ENCODE measurements around the gene TSHZ2. TPM values are rescaled to one million over a fixed set of nuclear protein-coding genes. Genes with fewer than 3 reads are reported as not detected.

Gene TSHZ2
- total RNA-seq, 1 donor, result 3.6 TPM

DNA sequence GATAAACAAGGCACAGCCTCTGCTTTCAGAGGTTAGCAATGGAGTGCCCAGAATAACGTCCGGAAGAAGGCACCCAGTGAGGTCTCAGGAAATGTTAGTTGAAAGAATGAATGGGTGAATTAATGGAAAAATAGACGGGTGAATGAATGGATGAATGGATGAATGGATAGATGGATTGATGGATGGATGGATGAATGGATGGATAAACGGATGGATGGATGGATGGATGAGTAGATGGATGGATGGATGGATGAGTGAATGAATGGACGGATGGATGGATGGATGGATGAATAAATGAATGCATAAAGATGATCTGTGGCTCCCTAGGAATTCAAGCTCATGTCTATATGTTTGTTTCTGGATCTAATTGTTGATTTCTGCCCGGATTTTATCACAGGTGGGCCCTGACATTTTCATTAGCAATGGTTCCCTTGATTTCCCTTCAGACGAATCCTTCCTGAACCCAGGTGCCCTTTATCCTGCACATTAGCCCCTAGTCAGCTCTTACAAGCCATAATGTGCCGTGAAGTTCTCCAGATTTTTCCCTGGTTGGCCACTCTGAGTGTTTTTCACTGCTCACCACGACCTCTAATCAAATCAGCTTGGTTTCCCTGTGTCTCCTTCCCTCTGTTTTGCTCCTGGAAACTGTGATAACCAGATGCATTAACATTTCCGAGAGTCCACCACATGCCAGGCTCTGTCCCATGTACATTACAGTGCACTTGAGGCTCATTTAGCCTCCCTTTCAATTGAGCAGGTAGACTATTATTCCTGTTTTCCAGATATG is 22.2 kb downstream of the TSHZ2 start:
- H3K4me2 ChIP-seq (ENCODE audit: insufficient read depth, low read length), result no peak overlapping the region
- H3K4me1 ChIP-seq (ENCODE audit: insufficient read depth, low read length), result no peaks in the 10 kb centered on the region
- H3K4me3 ChIP-seq (ENCODE audit: insufficient read depth, low read length), result no peak overlapping the region
- H4K20me1 ChIP-seq (ENCODE audit: insufficient read depth, low read length), result no peaks in the 10 kb centered on the region
- no peak overlapping the region for H2AFZ ChIP-seq (ENCODE audit: low read length)
- H3K27ac ChIP-seq (ENCODE audit: low read depth, low read length), result no peak overlapping the region
- no peaks in the 10 kb centered on the region for H3K27me3 ChIP-seq (ENCODE audit: insufficient read depth, low read length)
- no peaks in the 10 kb centered on the region for H3K9me3 ChIP-seq (ENCODE audit: low read depth, low read length)
- no peaks in the 10 kb centered on the region for H3K79me2 ChIP-seq (ENCODE audit: insufficient read depth, low read length)
- no peaks in the 10 kb centered on the region for H3K36me3 ChIP-seq (ENCODE audit: insufficient read depth, low read length)
- DNase-seq (ENCODE audit: insufficient read length, low spot score, missing footprints), result no peak
- TF ChIP-seq, protein P1, sequence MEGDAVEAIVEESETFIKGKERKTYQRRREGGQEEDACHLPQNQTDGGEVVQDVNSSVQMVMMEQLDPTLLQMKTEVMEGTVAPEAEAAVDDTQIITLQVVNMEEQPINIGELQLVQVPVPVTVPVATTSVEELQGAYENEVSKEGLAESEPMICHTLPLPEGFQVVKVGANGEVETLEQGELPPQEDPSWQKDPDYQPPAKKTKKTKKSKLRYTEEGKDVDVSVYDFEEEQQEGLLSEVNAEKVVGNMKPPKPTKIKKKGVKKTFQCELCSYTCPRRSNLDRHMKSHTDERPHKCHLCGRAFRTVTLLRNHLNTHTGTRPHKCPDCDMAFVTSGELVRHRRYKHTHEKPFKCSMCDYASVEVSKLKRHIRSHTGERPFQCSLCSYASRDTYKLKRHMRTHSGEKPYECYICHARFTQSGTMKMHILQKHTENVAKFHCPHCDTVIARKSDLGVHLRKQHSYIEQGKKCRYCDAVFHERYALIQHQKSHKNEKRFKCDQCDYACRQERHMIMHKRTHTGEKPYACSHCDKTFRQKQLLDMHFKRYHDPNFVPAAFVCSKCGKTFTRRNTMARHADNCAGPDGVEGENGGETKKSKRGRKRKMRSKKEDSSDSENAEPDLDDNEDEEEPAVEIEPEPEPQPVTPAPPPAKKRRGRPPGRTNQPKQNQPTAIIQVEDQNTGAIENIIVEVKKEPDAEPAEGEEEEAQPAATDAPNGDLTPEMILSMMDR (IDR thresholded peaks at IDR 0.05; ENCODE audit: extremely low read depth, low read depth, low read length), result no peak

DNA sequence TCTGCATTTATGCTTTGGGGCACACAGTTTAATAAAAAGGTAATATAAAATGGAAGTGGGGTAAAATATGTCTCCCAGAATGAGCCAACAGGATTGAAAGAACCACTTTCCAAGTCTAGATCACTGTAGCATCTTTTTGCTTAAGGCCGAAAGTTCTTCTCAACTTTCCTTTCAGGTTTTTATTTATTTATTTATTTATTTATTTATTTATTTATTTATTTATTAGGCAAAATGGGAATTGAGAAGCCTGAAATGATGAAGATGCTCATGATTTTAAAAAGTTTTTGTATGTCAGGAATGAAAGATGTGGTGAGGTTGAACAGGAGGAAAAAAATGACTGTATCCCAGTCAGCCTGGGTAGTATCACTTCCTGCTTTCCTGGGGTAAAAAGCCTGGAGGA is 24.0 kb downstream of the TSHZ2 start:
- H2AFZ ChIP-seq (ENCODE audit: low read length), result no peak overlapping the region
- no peaks in the 10 kb centered on the region for H3K9me3 ChIP-seq (ENCODE audit: low read depth, low read length)
- H3K36me3 ChIP-seq (ENCODE audit: insufficient read depth, low read length), result no peaks in the 10 kb centered on the region
- no peak overlapping the region for H3K4me2 ChIP-seq (ENCODE audit: insufficient read depth, low read length)
- H3K4me1 ChIP-seq (ENCODE audit: insufficient read depth, low read length), result no peaks in the 10 kb centered on the region
- no peak for DNase-seq (ENCODE audit: insufficient read length, low spot score, missing footprints)
- TF ChIP-seq, protein P1 (IDR thresholded peaks at IDR 0.05; ENCODE audit: extremely low read depth, low read depth, low read length), result no peak
- no peaks in the 10 kb centered on the region for H3K79me2 ChIP-seq (ENCODE audit: insufficient read depth, low read length)
- H3K27ac ChIP-seq (ENCODE audit: low read depth, low read length), result no peak overlapping the region
- H4K20me1 ChIP-seq (ENCODE audit: insufficient read depth, low read length), result no peaks in the 10 kb centered on the region
- no peaks in the 10 kb centered on the region for H3K27me3 ChIP-seq (ENCODE audit: insufficient read depth, low read length)
- H3K4me3 ChIP-seq (ENCODE audit: insufficient read depth, low read length), result no peak overlapping the region

DNA sequence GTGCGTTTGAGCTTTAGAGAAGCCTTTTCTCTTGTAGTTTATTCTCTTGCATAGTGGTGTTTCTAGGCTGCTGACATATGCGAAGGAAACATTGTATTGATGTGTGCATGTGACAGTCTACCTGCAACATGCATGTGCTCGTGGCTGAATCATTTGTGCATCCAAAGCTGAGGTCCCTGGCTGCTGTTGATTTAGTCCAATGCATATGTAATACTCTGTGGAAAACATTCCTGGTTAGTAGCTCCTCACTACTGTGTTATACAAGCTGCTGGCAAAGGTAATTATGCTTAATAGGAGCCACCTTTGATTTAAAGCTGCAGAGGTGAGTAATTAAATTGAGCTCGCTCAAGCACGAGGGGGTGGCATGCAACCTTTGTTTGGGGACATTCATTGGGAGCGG is 24.5 kb downstream of the TSHZ2 start:
- Histone ChIP-seq H3K9me3 (ENCODE audit: low read depth, low read length) (no peaks in the 10 kb centered on the region), H3K27me3 (ENCODE audit: insufficient read depth, low read length) (no peaks in the 10 kb centered on the region), H2AFZ (ENCODE audit: low read length) (no peak overlapping the region), H3K4me2 (ENCODE audit: insufficient read depth, low read length) (no peak overlapping the region), H4K20me1 (ENCODE audit: insufficient read depth, low read length) (no peaks in the 10 kb centered on the region), H3K79me2 (ENCODE audit: insufficient read depth, low read length) (no peaks in the 10 kb centered on the region), H3K4me3 (ENCODE audit: insufficient read depth, low read length) (no peak overlapping the region), H3K4me1 (ENCODE audit: insufficient read depth, low read length) (no peaks in the 10 kb centered on the region), H3K27ac (ENCODE audit: low read depth, low read length) (no peak overlapping the region), H3K36me3 (ENCODE audit: insufficient read depth, low read length) (no peaks in the 10 kb centered on the region)
- no peak for DNase-seq (ENCODE audit: insufficient read length, low spot score, missing footprints)
- TF ChIP-seq, protein P1 (IDR thresholded peaks at IDR 0.05; ENCODE audit: extremely low read depth, low read depth, low read length), result no peak

DNA sequence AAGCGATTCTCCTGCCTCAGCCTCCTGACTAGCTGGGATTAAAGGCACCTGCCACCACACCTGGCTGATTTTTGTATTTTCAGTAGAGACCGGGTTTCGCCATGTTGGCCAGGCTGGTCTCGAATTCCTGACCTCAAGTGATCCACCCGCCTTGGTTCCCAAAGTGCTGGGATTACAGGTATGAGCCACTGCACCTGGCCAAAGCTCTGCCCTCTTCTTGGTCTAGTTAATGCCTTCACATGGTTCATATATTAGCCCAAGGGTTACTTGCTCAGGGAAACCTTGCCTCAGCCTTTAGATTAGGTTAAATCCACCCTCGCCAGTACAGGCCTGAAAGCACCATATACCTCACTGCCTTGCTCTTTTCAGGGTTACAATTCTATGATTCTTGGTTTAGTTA is 26.1 kb downstream of the TSHZ2 start:
- TF ChIP-seq, protein P1 (IDR thresholded peaks at IDR 0.05; ENCODE audit: extremely low read depth, low read depth, low read length), result no peak
- no peaks in the 10 kb centered on the region for H3K36me3 ChIP-seq (ENCODE audit: insufficient read depth, low read length)
- DNase-seq (ENCODE audit: insufficient read length, low spot score, missing footprints), result no peak
- no peak overlapping the region for H3K27ac ChIP-seq (ENCODE audit: low read depth, low read length)
- no peaks in the 10 kb centered on the region for H3K27me3 ChIP-seq (ENCODE audit: insufficient read depth, low read length)
- no peak overlapping the region for H2AFZ ChIP-seq (ENCODE audit: low read length)
- H3K9me3 ChIP-seq (ENCODE audit: low read depth, low read length), result no peaks in the 10 kb centered on the region
- no peaks in the 10 kb centered on the region for H4K20me1 ChIP-seq (ENCODE audit: insufficient read depth, low read length)
- no peaks in the 10 kb centered on the region for H3K4me1 ChIP-seq (ENCODE audit: insufficient read depth, low read length)
- H3K4me2 ChIP-seq (ENCODE audit: insufficient read depth, low read length), result no peak overlapping the region
- H3K4me3 ChIP-seq (ENCODE audit: insufficient read depth, low read length), result no peak overlapping the region
- H3K79me2 ChIP-seq (ENCODE audit: insufficient read depth, low read length), result no peaks in the 10 kb centered on the region
